IMR-90 (cell line): ENCODE data around the gene HCCS. TPM values are rescaled to one million over a fixed set of nuclear protein-coding genes. Genes with fewer than 3 reads are reported as not detected.
"Not testable (repeated sequence)": the region's sequence is repeated elsewhere in the genome, so short reads cannot be mapped to it uniquely, and the experiment has no call there.

Experiments used
- ATAC-seq: fragments of 200-7000 bp; cut with Tn5 transposase; 2 replicates; pipeline ENCODE4 v1.9.1; 2020; ENCODE audit warnings: low read depth, mild to moderate bottlenecking, moderate library complexity
- BruUV-seq: library from RNA; stranded (reverse); fragments of 400-500 nt; replicated peaks from 2 replicates; lab custom pipeline; 2021; lab: Mats Ljungman, UMichigan
- CTCF ChIA-PET: fragments of 300-600 bp; formaldehyde crosslinking; extraction: SDS; loops from one replicate; lab custom pipeline; 2021; ENCODE audit warnings: antibody characterized with exemption; lab: Yijun Ruan, JAX
- POLR2A ChIA-PET: fragments of 300-600 bp; sonication (Branson Sonifier 250); formaldehyde crosslinking; loops from one replicate; lab custom pipeline; 2022; ENCODE audit warnings: antibody characterized with exemption; ENCODE audit not compliant: unreplicated experiment; lab: Charles Lee
- DNase-seq: peaks from one replicate; pipeline ENCODE4 v3.0.0; 2013
- H2AFZ ChIP-seq: replicated peaks from 2 replicates; pipeline ENCODE3; 2013; ENCODE audit warnings: low read length, mild to moderate bottlenecking; ENCODE audit not compliant: poor library complexity
- H2AK5ac ChIP-seq: 2 replicates; pipeline ENCODE4 v1.6.1; 2013; ENCODE audit warnings: low read depth, low read length, inconsistent platforms
- H2AK9ac ChIP-seq: replicated peaks from 2 replicates; pipeline ENCODE3; 2013; ENCODE audit warnings: mild to moderate bottlenecking, low read depth, low read length, moderate library complexity; ENCODE audit not compliant: poor library complexity
- H2BK120ac ChIP-seq: 2 replicates; pipeline ENCODE4 v1.6.1; 2013; ENCODE audit warnings: low read depth, low read length, inconsistent platforms
- H2BK15ac ChIP-seq: 3 replicates; pipeline ENCODE4 v1.6.1; 2013; ENCODE audit warnings: low read depth, low read length, inconsistent platforms
- H2BK20ac ChIP-seq: 2 replicates; pipeline ENCODE4 v1.6.1; 2013; ENCODE audit warnings: low read depth, mild to moderate bottlenecking, inconsistent platforms, low read length, moderate library complexity
- H2BK5ac ChIP-seq: 2 replicates; pipeline ENCODE4 v1.6.1; 2013; ENCODE audit warnings: mild to moderate bottlenecking, low read depth, low read length, inconsistent platforms; ENCODE audit not compliant: poor library complexity, severe bottlenecking
- H3K14ac ChIP-seq: replicated peaks from 2 replicates; pipeline ENCODE4 v1.6.1; 2013; ENCODE audit warnings: low read depth, low read length, inconsistent platforms
- H3K18ac ChIP-seq: 2 replicates; pipeline ENCODE4 v1.6.1; 2013; ENCODE audit warnings: low read depth, low read length, control low read depth
- H3K23ac ChIP-seq: 2 replicates; pipeline ENCODE4 v1.6.1; 2013; ENCODE audit warnings: low read depth, low read length, inconsistent platforms
- H3K27ac ChIP-seq: 2 replicates; pipeline ENCODE4 v1.5.1; 2013; ENCODE audit warnings: mild to moderate bottlenecking, control low read depth, low read length; ENCODE audit not compliant: insufficient read depth
- H3K27me3 ChIP-seq: 2 replicates; pipeline ENCODE4 v1.6.1; 2013; ENCODE audit warnings: low read length; ENCODE audit not compliant: control insufficient read depth, insufficient read depth
- H3K36me3 ChIP-seq: 2 replicates; pipeline ENCODE4 v1.6.1; 2013; ENCODE audit warnings: low read length, mixed read lengths; ENCODE audit not compliant: control insufficient read depth, insufficient read depth
- H3K4ac ChIP-seq: 2 replicates; pipeline ENCODE4 v1.6.1; 2013; ENCODE audit warnings: low read depth, low read length, inconsistent platforms
- H3K4me1 ChIP-seq: 2 replicates; pipeline ENCODE4 v1.6.1; 2013; ENCODE audit warnings: low read length, mixed read lengths; ENCODE audit not compliant: control insufficient read depth, insufficient read depth
- H3K4me2 ChIP-seq: 2 replicates; pipeline ENCODE4 v1.6.1; 2013; ENCODE audit warnings: low read depth, mild to moderate bottlenecking, control low read depth, low read length, moderate library complexity
- H3K4me3 ChIP-seq: 2 replicates; pipeline ENCODE4 v1.5.1; 2013; ENCODE audit warnings: low read depth, mild to moderate bottlenecking, control low read depth, low read length, moderate library complexity; ENCODE audit not compliant: insufficient read depth
- H3K56ac ChIP-seq: 2 replicates; pipeline ENCODE4 v1.6.1; 2013; ENCODE audit warnings: low read length, inconsistent platforms; ENCODE audit not compliant: insufficient read depth; ENCODE audit errors: extremely low read depth
- H3K79me1 ChIP-seq, 2 experiments: 2 replicates each; pipeline ENCODE4 v1.6.1; 2013; ENCODE audit warnings: low read length in 2 of 2, inconsistent platforms in 1 of 2, low read depth in 1 of 2
- H3K9ac ChIP-seq: 2 replicates; pipeline ENCODE4 v1.6.1; 2013; ENCODE audit warnings: low read depth, low read length, control low read depth
- H3K9me1 ChIP-seq: 2 replicates; pipeline ENCODE4 v1.6.1; 2013; ENCODE audit warnings: low read length, inconsistent platforms; ENCODE audit not compliant: insufficient read depth
- H3K9me3 ChIP-seq: 2 replicates; pipeline ENCODE4 v1.6.1; 2013; ENCODE audit warnings: low read length; ENCODE audit not compliant: control insufficient read depth, insufficient read depth
- H4K20me1 ChIP-seq: 2 replicates; pipeline ENCODE4 v1.6.1; 2013; ENCODE audit warnings: low read length, inconsistent platforms; ENCODE audit not compliant: insufficient read depth
- H4K5ac ChIP-seq: 2 replicates; pipeline ENCODE4 v1.6.1; 2013; ENCODE audit warnings: mild to moderate bottlenecking, low read depth, low read length, control low read depth
- H4K8ac ChIP-seq, 2 experiments: 2 replicates each; pipeline ENCODE4 v1.6.1; 2013; ENCODE audit warnings: low read depth in 2 of 2, low read length in 2 of 2, control low read depth in 1 of 2, inconsistent platforms in 1 of 2
- H4K91ac ChIP-seq: 2 replicates; pipeline ENCODE4 v1.6.1; 2013; ENCODE audit warnings: low read depth, low read length, inconsistent platforms; ENCODE audit not compliant: insufficient read depth
- WGBS, 2 experiments: methylation state at CpG; one replicate each; pipeline versions ENCODE4 v1.1.5 to v1.1.7; 2013; ENCODE audit warnings: missing lambda C conversion rate in 2 of 2; ENCODE audit not compliant: insufficient read length in 1 of 2; ENCODE audit errors: extremely low coverage in 2 of 2; 5-methylcytosine and 5-hydroxymethylcytosine counted together
- dilution Hi-C: fragments of 300-500 bp; cut with HindIII; formaldehyde crosslinking; loops from one replicate; pipeline ENCODE4 v1.14.3; 2018; ENCODE audit warnings: low sequenced_read_pairs; ENCODE audit not compliant: unreplicated experiment
- in situ Hi-C: fragments of 300-500 bp; cut with MboI; formaldehyde crosslinking; loops from 3 replicates; pipeline ENCODE4 v1.14.3; 2019; ENCODE audit warnings: low sequenced_read_pairs, inconsistent platforms, mixed read lengths
- intact Hi-C: fragments of 100-400 bp; cut with micrococcal nuclease; formaldehyde crosslinking; loops from 2 replicates; pipeline ENCODE4 v1.10.0; 2022
- polyA plus RNA-seq, 3 experiments: library from polyadenylated mRNA; depleted of rRNA; stranded (reverse); fragments of >200 nt; gene quantifications; 2 replicates each; pipeline ENCODE4 v1.2.3, GENCODE V29; 2012; ENCODE audit warnings: low replicate concordance in 1 of 3
- total RNA-seq: library from RNA; depleted of rRNA; stranded (reverse); fragments of >200 nt; gene quantifications from 2 replicates; pipeline ENCODE4 v1.2.3, GENCODE V29; 2012

HCCS gene
- total and polyA plus RNA-seq, 2 of the 4 experiments (the other 2 are of a cell fraction) = 24.0 to 28.6 TPM

DNA sequence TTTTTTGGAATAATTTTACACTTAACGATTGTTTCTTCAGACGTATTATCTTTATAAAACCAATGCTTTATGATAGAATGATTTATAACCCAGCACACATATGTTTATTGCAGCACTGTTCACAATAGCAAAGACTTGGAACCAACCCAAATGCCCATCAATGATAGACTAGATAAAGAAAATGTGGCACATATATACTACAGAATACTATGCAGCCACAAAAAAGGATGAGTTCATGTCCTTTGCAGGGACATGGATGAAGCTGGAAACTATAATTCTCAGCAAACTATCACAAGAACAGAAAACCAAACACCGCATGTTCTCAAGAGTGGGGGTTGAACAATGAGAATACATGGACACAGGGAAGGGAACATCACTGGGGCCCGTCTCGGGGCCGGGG lies 12.0 kb downstream of the HCCS start:
- H3K9me3 ChIP-seq, H2BK120ac ChIP-seq, H3K56ac ChIP-seq, H3K4ac ChIP-seq, H3K79me1 ChIP-seq, H2BK15ac ChIP-seq, CTCF ChIA-PET, POLR2A ChIA-PET, H3K27ac ChIP-seq, H4K8ac ChIP-seq, H2AK5ac ChIP-seq, dilution Hi-C loops, H2BK20ac ChIP-seq, H3K14ac ChIP-seq, ATAC-seq, H2BK5ac ChIP-seq, H2AK9ac ChIP-seq, H4K5ac ChIP-seq, DNase-seq, H3K23ac ChIP-seq, intact Hi-C loops, in situ Hi-C loops, H3K4me2 ChIP-seq, H3K18ac ChIP-seq, H3K4me3 ChIP-seq, BruUV-seq, H3K9me1 ChIP-seq, H3K4me1 ChIP-seq, H3K27me3 ChIP-seq, H4K91ac ChIP-seq, H4K20me1 ChIP-seq, H2AFZ ChIP-seq, H3K9ac ChIP-seq: not testable (repeated sequence)
- WGBS, 2 experiments = no CpG with 5 or more reads among the region's 6 CpGs
- peaks cover 15% of the 10 kb centered on the region for H3K36me3 ChIP-seq
